ENCODE measurements around the gene TEX44.

DNA sequence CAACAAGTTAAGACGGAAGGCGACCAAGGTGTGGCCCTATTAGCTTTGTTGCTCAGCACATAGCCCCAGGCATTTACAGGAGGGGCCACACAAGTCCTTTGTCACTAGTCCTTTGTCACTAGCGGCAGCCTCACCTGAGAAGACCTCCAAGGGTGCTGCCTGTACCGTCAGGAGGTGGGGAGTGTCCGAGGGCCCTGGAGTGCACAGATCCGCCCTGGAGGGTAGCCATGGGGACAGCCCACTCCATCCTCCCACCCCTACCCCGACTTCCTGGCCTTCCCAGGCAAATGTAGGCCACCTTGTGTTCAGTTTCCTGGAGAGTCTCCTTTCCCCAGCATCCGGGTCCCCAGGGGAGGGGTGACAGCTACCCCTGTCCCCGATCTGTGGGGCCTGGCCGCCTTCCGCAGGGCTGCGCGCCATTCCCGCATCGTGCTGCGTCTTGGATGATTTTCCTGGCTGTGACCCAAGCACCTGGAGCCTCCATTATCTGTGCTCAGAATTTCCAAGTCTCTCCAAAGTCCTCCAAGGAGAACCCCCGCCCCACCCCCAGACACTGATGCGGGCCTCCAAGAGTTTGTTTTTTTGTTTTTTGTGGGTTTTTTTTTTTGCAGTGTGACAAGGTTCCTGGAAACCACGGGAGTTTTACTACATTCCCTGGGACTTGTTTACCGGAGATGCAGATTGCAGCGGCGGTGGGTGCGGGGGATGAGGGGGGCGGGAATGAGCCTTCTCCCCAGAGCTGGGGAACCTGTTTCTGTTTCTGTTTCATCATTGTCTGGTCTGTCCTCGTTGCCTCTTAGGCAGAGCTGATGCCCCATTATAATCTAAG, 28.6 kb downstream of the TEX44 start:
- TF ChIP-seq, protein P1, sequence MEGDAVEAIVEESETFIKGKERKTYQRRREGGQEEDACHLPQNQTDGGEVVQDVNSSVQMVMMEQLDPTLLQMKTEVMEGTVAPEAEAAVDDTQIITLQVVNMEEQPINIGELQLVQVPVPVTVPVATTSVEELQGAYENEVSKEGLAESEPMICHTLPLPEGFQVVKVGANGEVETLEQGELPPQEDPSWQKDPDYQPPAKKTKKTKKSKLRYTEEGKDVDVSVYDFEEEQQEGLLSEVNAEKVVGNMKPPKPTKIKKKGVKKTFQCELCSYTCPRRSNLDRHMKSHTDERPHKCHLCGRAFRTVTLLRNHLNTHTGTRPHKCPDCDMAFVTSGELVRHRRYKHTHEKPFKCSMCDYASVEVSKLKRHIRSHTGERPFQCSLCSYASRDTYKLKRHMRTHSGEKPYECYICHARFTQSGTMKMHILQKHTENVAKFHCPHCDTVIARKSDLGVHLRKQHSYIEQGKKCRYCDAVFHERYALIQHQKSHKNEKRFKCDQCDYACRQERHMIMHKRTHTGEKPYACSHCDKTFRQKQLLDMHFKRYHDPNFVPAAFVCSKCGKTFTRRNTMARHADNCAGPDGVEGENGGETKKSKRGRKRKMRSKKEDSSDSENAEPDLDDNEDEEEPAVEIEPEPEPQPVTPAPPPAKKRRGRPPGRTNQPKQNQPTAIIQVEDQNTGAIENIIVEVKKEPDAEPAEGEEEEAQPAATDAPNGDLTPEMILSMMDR (CRISPR knock-in tag; IDR thresholded peaks at IDR 0.05), result no peak
- TF ChIP-seq, protein P2, sequence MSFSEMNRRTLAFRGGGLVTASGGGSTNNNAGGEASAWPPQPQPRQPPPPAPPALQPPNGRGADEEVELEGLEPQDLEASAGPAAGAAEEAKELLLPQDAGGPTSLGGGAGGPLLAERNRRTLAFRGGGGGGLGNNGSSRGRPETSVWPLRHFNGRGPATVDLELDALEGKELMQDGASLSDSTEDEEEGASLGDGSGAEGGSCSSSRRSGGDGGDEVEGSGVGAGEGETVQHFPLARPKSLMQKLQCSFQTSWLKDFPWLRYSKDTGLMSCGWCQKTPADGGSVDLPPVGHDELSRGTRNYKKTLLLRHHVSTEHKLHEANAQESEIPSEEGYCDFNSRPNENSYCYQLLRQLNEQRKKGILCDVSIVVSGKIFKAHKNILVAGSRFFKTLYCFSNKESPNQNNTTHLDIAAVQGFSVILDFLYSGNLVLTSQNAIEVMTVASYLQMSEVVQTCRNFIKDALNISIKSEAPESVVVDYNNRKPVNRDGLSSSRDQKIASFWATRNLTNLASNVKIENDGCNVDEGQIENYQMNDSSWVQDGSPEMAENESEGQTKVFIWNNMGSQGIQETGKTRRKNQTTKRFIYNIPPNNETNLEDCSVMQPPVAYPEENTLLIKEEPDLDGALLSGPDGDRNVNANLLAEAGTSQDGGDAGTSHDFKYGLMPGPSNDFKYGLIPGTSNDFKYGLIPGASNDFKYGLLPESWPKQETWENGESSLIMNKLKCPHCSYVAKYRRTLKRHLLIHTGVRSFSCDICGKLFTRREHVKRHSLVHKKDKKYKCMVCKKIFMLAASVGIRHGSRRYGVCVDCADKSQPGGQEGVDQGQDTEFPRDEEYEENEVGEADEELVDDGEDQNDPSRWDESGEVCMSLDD (CRISPR knock-in tag; IDR thresholded peaks at IDR 0.05; ENCODE audit: borderline replicate concordance), result no peak
- no peak for TF ChIP-seq ARNT2 (CRISPR knock-in tag; IDR thresholded peaks at IDR 0.05; ENCODE audit: low read depth)
- no peak for TF ChIP-seq PHF5A (CRISPR knock-in tag; IDR thresholded peaks at IDR 0.05; ENCODE audit: low read depth, unreplicated experiment)
- TF ChIP-seq GTF2F1 (IDR thresholded peaks at IDR 0.05; ENCODE audit: low read length), result no peak
- TF ChIP-seq DNMT1 (CRISPR knock-in tag; IDR thresholded peaks at IDR 0.05), result no peak
- no peak for TF ChIP-seq ZNF678 (CRISPR knock-in tag; IDR thresholded peaks at IDR 0.05)
- no peak for TF ChIP-seq SP2 (CRISPR knock-in tag; IDR thresholded peaks at IDR 0.05)
- TF ChIP-seq, protein P3, sequence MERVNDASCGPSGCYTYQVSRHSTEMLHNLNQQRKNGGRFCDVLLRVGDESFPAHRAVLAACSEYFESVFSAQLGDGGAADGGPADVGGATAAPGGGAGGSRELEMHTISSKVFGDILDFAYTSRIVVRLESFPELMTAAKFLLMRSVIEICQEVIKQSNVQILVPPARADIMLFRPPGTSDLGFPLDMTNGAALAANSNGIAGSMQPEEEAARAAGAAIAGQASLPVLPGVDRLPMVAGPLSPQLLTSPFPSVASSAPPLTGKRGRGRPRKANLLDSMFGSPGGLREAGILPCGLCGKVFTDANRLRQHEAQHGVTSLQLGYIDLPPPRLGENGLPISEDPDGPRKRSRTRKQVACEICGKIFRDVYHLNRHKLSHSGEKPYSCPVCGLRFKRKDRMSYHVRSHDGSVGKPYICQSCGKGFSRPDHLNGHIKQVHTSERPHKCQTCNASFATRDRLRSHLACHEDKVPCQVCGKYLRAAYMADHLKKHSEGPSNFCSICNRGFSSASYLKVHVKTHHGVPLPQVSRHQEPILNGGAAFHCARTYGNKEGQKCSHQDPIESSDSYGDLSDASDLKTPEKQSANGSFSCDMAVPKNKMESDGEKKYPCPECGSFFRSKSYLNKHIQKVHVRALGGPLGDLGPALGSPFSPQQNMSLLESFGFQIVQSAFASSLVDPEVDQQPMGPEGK (CRISPR knock-in tag; IDR thresholded peaks at IDR 0.05), result no peak
- TF ChIP-seq ZNF274 (CRISPR knock-in tag; IDR thresholded peaks at IDR 0.05), result no peak
- TF ChIP-seq NR2C2 (CRISPR knock-in tag; IDR thresholded peaks at IDR 0.05; ENCODE audit: borderline replicate concordance), result no peak
- no peak for TF ChIP-seq HDAC1 (CRISPR knock-in tag; IDR thresholded peaks at IDR 0.05)
- no peak for TF ChIP-seq CHD2 (IDR thresholded peaks at IDR 0.05; ENCODE audit: low read depth, low read length)
